Kidney (tissue), 14 donors: Measurements from ENCODE around the gene RGS14. TPM values are rescaled to one million over a fixed set of nuclear protein-coding genes. Genes with fewer than 3 reads are reported as not detected.
"Not testable (repeated sequence)": the region's sequence is repeated elsewhere in the genome, so short reads cannot be mapped to it uniquely, and the experiment has no call there.

Experiments used
- DNase-seq, 5 donors: peaks; one replicate each; pipeline ENCODE4 v3.0.0-alpha.2; 2013 to 2020
- FAIRE-seq: peaks from 2 replicates; lab custom pipeline; 2012; peaks lifted over from hg19 to GRCh38; lab: Jason Lieb, UNC
- H3K27ac ChIP-seq, 2 donors: one replicate each; pipeline ENCODE4 v1.7.0; 2013; ENCODE audit warnings: low read depth in 2 of 2, low read length in 2 of 2, inconsistent platforms in 1 of 2
- H3K27me3 ChIP-seq: one replicate; pipeline ENCODE4 v1.7.1; 2013; ENCODE audit warnings: low read length, inconsistent platforms; ENCODE audit not compliant: control insufficient read depth, insufficient read depth
- H3K36me3 ChIP-seq, 3 donors: one replicate each; pipeline versions ENCODE4 v1.7.0 to v1.7.1; 2013; ENCODE audit warnings: low read length in 3 of 3, control low read depth in 1 of 3, inconsistent platforms in 1 of 3; ENCODE audit not compliant: insufficient read depth in 3 of 3, control insufficient read depth in 2 of 3
- H3K4me1 ChIP-seq, 3 donors: one replicate each; pipeline versions ENCODE4 v1.7.0 to v1.7.1; 2013; ENCODE audit warnings: low read length in 3 of 3, inconsistent platforms in 1 of 3, low read depth in 1 of 3; ENCODE audit not compliant: control insufficient read depth in 2 of 3, insufficient read depth in 2 of 3
- H3K4me3 ChIP-seq, 3 donors: one replicate each; pipeline versions ENCODE4 v1.7.0 to v1.8.1; 2013; ENCODE audit warnings: low read length in 3 of 3, control low read depth in 1 of 3, inconsistent platforms in 1 of 3
- H3K9ac ChIP-seq, 3 donors: one replicate each; pipeline versions ENCODE4 v1.7.0 to v1.7.1; 2013; ENCODE audit warnings: low read length in 3 of 3, control low read depth in 1 of 3, inconsistent platforms in 1 of 3
- H3K9me3 ChIP-seq, 3 donors: one replicate each; pipeline versions ENCODE4 v1.7.0 to v1.7.1; 2013; ENCODE audit warnings: low read length in 3 of 3, control low read depth in 1 of 3, inconsistent platforms in 1 of 3; ENCODE audit not compliant: control insufficient read depth in 2 of 3, insufficient read depth in 1 of 3
- CTCF ChIP-seq: IDR thresholded peaks from 3 replicates; pipeline ENCODE4 v1.5.1; 2012; ENCODE audit warnings: mild to moderate bottlenecking, moderate library complexity, borderline replicate concordance; ENCODE audit not compliant: insufficient read depth; ENCODE audit errors: extremely low read depth
- intact Hi-C: fragments of 100-400 bp; cut with DNase I; formaldehyde crosslinking; loops from one replicate; pipeline ENCODE4 v1.11.1; 2022
- polyA plus RNA-seq: library from polyadenylated mRNA; stranded (reverse); fragments of 350-450 nt; fragmentation: Illumina TruSeq; extraction: RNeasy Lipid Tissue Mini Kit (QIAGEN cat#74804); gene quantifications from one replicate; pipeline ENCODE4 v1.2.3, GENCODE V29; 2014; ENCODE audit warnings: low read depth, low replicate concordance; ENCODE audit not compliant: insufficient read depth
- total RNA-seq: library from RNA; stranded (reverse); fragmentation: NEBNext Ultra II Directional; extraction: Animal tissue kit (Norgen Biotek cat#: 25700); gene quantifications from one replicate; pipeline ENCODE4 v1.2.1, GENCODE V29; 2021
- donor health status: control.
- donor health status: control.
- donor health status: control.
- donor health status: control.
- donor health status: control.
- donor health status: DM: yes; HTN: yes; CAD: no.
- donor health status: Normal renal cell carcinoma (clear cell type).

RGS14 gene
- total and polyA plus RNA-seq, 2 donors from 2014 or later = 28.4 to 56.3 TPM

GRCh38 chr5:177372910-177373309, 15.2 kb downstream of the RGS14 start:
- Histone ChIP-seq H3K36me3 (no peaks in the 10 kb centered on the region), H3K27ac (no peak overlapping the region), H3K4me3 (no peak overlapping the region), H3K9me3 (no peaks in the 10 kb centered on the region), H3K27me3 (no peaks in the 10 kb centered on the region), H3K4me1 (peaks cover 0 to 38% (median 23%) of the 10 kb centered on the region in 3 donors), H3K9ac (no peak overlapping the region)
- intact Hi-C loops = no loop called here
- DNase-seq (no peak), FAIRE-seq (no peak)
- TF ChIP-seq CTCF = no peak

- H3K4me3 ChIP-seq = no peak overlapping the region
- no peak for TF ChIP-seq CTCF
- no peak for FAIRE-seq
- no peaks in the 10 kb centered on the region for H3K27me3 ChIP-seq
- no peaks in the 10 kb centered on the region for H3K36me3 ChIP-seq
- H3K4me1 ChIP-seq = peaks cover 0 to 33% (median 31%) of the 10 kb centered on the region in 3 donors
- no peak for DNase-seq
- no peaks in the 10 kb centered on the region for H3K9me3 ChIP-seq
- H3K9ac ChIP-seq = no peak overlapping the region
- intact Hi-C loops = no loop called here
- peak overlapping the region in 1 of 2 donors; percentile 41 for H3K27ac ChIP-seq
These were observed 16.1 kb downstream of the RGS14 start for GRCh38 chr5:177373806-177374205.

- no peaks in the 10 kb centered on the region for H3K9me3 ChIP-seq
- DNase-seq (no peak), FAIRE-seq (no peak)
- no peak for TF ChIP-seq CTCF
- H3K4me1 ChIP-seq = peaks cover 0 to 31% (median 31%) of the 10 kb centered on the region in 3 donors
- no peaks in the 10 kb centered on the region for H3K27me3 ChIP-seq
- intact Hi-C loops = no loop called here
- no peak overlapping the region for H3K4me3 ChIP-seq
- H3K9ac ChIP-seq = no peak overlapping the region
- no peaks in the 10 kb centered on the region for H3K36me3 ChIP-seq
- H3K27ac ChIP-seq = no peak overlapping the region
These were observed 16.5 kb downstream of the RGS14 start for GRCh38 chr5:177374211-177374610.

- H3K27ac ChIP-seq, H3K9me3 ChIP-seq, H3K9ac ChIP-seq, H3K36me3 ChIP-seq, intact Hi-C loops, H3K4me3 ChIP-seq, DNase-seq, H3K27me3 ChIP-seq, FAIRE-seq: not testable (repeated sequence)
- peaks cover 0 to 23% (median 18%) of the 10 kb centered on the region in 3 donors for H3K4me1 ChIP-seq
These were observed 17.8 kb downstream of the RGS14 start for GRCh38 chr5:177375516-177375915.
